Spleen (tissue), 11 donors: ENCODE measurements around the gene TAGAP. TPM values are rescaled to one million over a fixed set of nuclear protein-coding genes. Genes with fewer than 3 reads are reported as not detected.

Source experiments
- DNase-seq: peaks from one replicate; pipeline ENCODE4 v3.0.0-alpha.2; 2020
- H3K27ac ChIP-seq, 8 donors: fragments of 200-600 bp; sonication (generic) in 7 of 8; 1 replicate in 4 of 8; 2 replicates in 4 of 8; pipeline versions ENCODE4 v1.5.0 to v1.8.0; 2016 to 2021; ENCODE audit warnings: inconsistent platforms in 4 of 8, mild to moderate bottlenecking in 4 of 8, moderate library complexity in 1 of 8
- H3K27me3 ChIP-seq, 7 donors: fragments of 200-600 bp; sonication (generic) in 6 of 7; replicated peaks in 1 of 7; 1 replicate in 4 of 7; 2 replicates in 3 of 7; pipeline versions ENCODE4 v1.5.0 to v1.8.0; 2016 to 2021; ENCODE audit warnings: inconsistent platforms in 3 of 7, mild to moderate bottlenecking in 1 of 7
- H3K36me3 ChIP-seq, 6 donors: fragments of 200-600 bp; sonication (generic) in 5 of 6; 1 replicate in 4 of 6; 2 replicates in 2 of 6; pipeline versions ENCODE4 v1.5.0 to v1.8.0; 2016 to 2021; ENCODE audit warnings: inconsistent platforms in 2 of 6
- H3K4me1 ChIP-seq, 6 donors: fragments of 200-600 bp; sonication (generic) in 5 of 6; 1 replicate in 3 of 6; 2 replicates in 3 of 6; pipeline versions ENCODE4 v1.5.0 to v1.8.0; 2016 to 2021; ENCODE audit warnings: inconsistent platforms in 3 of 6
- H3K4me3 ChIP-seq, 8 donors: fragments of 200-600 bp; sonication (generic) in 7 of 8; 1 replicate in 4 of 8; 2 replicates in 4 of 8; pipeline versions ENCODE4 v1.5.0 to v1.8.0; 2016 to 2021; ENCODE audit warnings: inconsistent platforms in 4 of 8, mild to moderate bottlenecking in 4 of 8, moderate library complexity in 2 of 8
- H3K9me3 ChIP-seq, 8 donors: fragments of 200-600 bp; sonication (generic) in 7 of 8; 1 replicate in 4 of 8; 2 replicates in 4 of 8; pipeline versions ENCODE4 v1.5.0 to v1.8.0; 2016 to 2021; ENCODE audit warnings: inconsistent platforms in 4 of 8
- CTCF ChIP-seq, 11 experiments: fragments of 200-600 bp in 7 of 11; fragments of 450-650 bp in 4 of 11; sonication (generic) in 4 of 11; IDR thresholded peaks in 8 of 11; conservative IDR thresholded peaks in 3 of 11; 1 replicate in 7 of 11; 2 replicates in 4 of 11; pipeline versions ENCODE4 v1.4.0 to v1.8.0; 2016 to 2021; ENCODE audit warnings: antibody characterized with exemption in 11 of 11, inconsistent platforms in 4 of 11, mild to moderate bottlenecking in 1 of 11
- POLR2A ChIP-seq, 3 donors: fragments of 450-650 bp; IDR thresholded peaks; one replicate each; pipeline ENCODE4 v1.5.1; 2017; ENCODE audit warnings: antibody characterized with exemption in 3 of 3, mild to moderate bottlenecking in 1 of 3
- POLR2AphosphoS5 ChIP-seq, 3 donors: sonication (generic); formaldehyde crosslinking; IDR thresholded peaks; one replicate each; pipeline ENCODE4 v1.5.1; 2017; ENCODE audit warnings: antibody characterized with exemption in 3 of 3
- WGBS, 5 donors: extraction: QIAGEN DNeasy Blood & Tissue Kit in 3 of 5; methylation state at CpG; one replicate each; pipeline versions ENCODE4 v1.1.5 to v1.1.7; 2013 to 2018; 5-methylcytosine and 5-hydroxymethylcytosine counted together
- intact Hi-C: fragments of 100-400 bp; cut with DNase I; formaldehyde crosslinking; loops from one replicate; pipeline ENCODE4 v1.15.0; 2023; ENCODE audit warnings: low total_unique reads
- polyA plus RNA-seq, 3 donors: library from polyadenylated mRNA; stranded (reverse); fragments of 200-250 nt; gene quantifications; one replicate each; pipeline ENCODE4 v1.2.1, GENCODE V29; 2013
- total RNA-seq, 7 donors: library from RNA; depleted of rRNA in 3 of 7; stranded (reverse); fragments of >200 nt in 3 of 7; fragmentation: NEBNext Ultra II Directional in 4 of 7; extraction: Animal tissue kit (Norgen Biotek cat#: 25700) in 4 of 7; gene quantifications; one replicate each; pipeline versions ENCODE4 v1.1.0 to v1.2.1, GENCODE V29; 2016 to 2021
- donor health status: healthy with polysubstance abuse.
- donor health status: DM: no; HTN: no; CAD: no; lungs with moderate emphysema.
- donor health status: DM: no; HTN: no; CAD: no.
- donor health status: Bipolar disorder and iron deficiency.
- donor health status: healthy.
- donor health status: DM: no; HTN: no; CAD: no.
- donor health status: DM: yes; HTN: yes; CAD: no.

The TAGAP gene
- total and polyA plus RNA-seq, 10 donors = 13.6 to 63.9 (median 44.2) TPM

GRCh38 chr6:159067334-159067733 lies 22.5 kb upstream of the TAGAP start:
- H3K4me1 ChIP-seq = peaks cover 10 to 72% (median 43%) of the 10 kb centered on the region in 6 donors
- intact Hi-C loops = no loop called here
- DNase-seq = peak; percentile 85
- H3K9me3 ChIP-seq = no peaks in the 10 kb centered on the region
- H3K27me3 ChIP-seq = no peaks in the 10 kb centered on the region
- peak overlapping the region in 1 of 8 donors; percentile 10 for H3K4me3 ChIP-seq
- H3K36me3 ChIP-seq = no peaks in the 10 kb centered on the region
- 49 to 79% (median 59%) methylated on average over 12 of the region's 12 CpGs for WGBS, 5 donors
- TF ChIP-seq POLR2A (IDR thresholded peaks at IDR 0.05) (no peak), POLR2AphosphoS5 (IDR thresholded peaks at IDR 0.05) (peak in 1 of 3 donors; percentile 60)
- H3K27ac ChIP-seq = peak overlapping the region in 6 of 8 donors; percentile 34 to 93 (median 60)

- H3K4me3 ChIP-seq = no peak overlapping the region
- H3K9me3 ChIP-seq = no peaks in the 10 kb centered on the region
- H3K4me1 ChIP-seq = peaks cover 10 to 81% (median 52%) of the 10 kb centered on the region in 6 donors
- no peak for TF ChIP-seq CTCF (IDR thresholded peaks at IDR 0.05 in 8 of 11, conservative IDR thresholded peaks at IDR 0.05 in 3 of 11)
- TF ChIP-seq POLR2A (IDR thresholded peaks at IDR 0.05) = no peak
- TF ChIP-seq POLR2AphosphoS5 (IDR thresholded peaks at IDR 0.05) = no peak
- peak overlapping the region in 4 of 8 donors; percentile 27 to 95 (median 92) for H3K27ac ChIP-seq
- H3K27me3 ChIP-seq = no peaks in the 10 kb centered on the region
- no peak for DNase-seq
- intact Hi-C loops = no loop called here
- no peaks in the 10 kb centered on the region for H3K36me3 ChIP-seq
- WGBS, 5 donors = 72 to 92% (median 82%) methylated on average over 3 of the region's 3 CpGs
These were observed 21.7 kb upstream of the TAGAP start for GRCh38 chr6:159066483-159066882.

GRCh38 chr6:159065759-159066329 lies 21.1 kb upstream of the TAGAP start:
- intact Hi-C loops = no loop called here
- 70 to 89% (median 75%) methylated on average over 3 of the region's 3 CpGs for WGBS, 5 donors
- Histone ChIP-seq H3K4me3 (no peak overlapping the region), H3K27me3 (no peaks in the 10 kb centered on the region), H3K27ac (peak overlapping the region in 5 of 8 donors; percentile 27 to 95 (median 92)), H3K9me3 (no peaks in the 10 kb centered on the region), H3K36me3 (no peaks in the 10 kb centered on the region), H3K4me1 (peaks cover 10 to 87% (median 55%) of the 10 kb centered on the region in 6 donors)
- no peak for DNase-seq
- TF ChIP-seq POLR2AphosphoS5 (IDR thresholded peaks at IDR 0.05) (no peak), POLR2A (IDR thresholded peaks at IDR 0.05) (no peak), CTCF (IDR thresholded peaks at IDR 0.05 in 8 of 11, conservative IDR thresholded peaks at IDR 0.05 in 3 of 11) (no peak)

- Histone ChIP-seq H3K4me3 (no peak overlapping the region), H3K9me3 (no peaks in the 10 kb centered on the region), H3K36me3 (no peaks in the 10 kb centered on the region), H3K27me3 (no peaks in the 10 kb centered on the region), H3K27ac (peak overlapping the region in 6 of 8 donors; percentile 88 to 95 (median 92)), H3K4me1 (peaks cover 10 to 87% (median 55%) of the 10 kb centered on the region in 6 donors)
- 87 to 94% (median 92%) methylated on average over 6 of the region's 6 CpGs for WGBS, 5 donors
- intact Hi-C loops = no loop called here
- no peak for DNase-seq
- TF ChIP-seq CTCF (IDR thresholded peaks at IDR 0.05 in 8 of 11, conservative IDR thresholded peaks at IDR 0.05 in 3 of 11) (no peak), POLR2A (IDR thresholded peaks at IDR 0.05) (no peak), POLR2AphosphoS5 (IDR thresholded peaks at IDR 0.05) (no peak)
These were observed 20.3 kb upstream of the TAGAP start for GRCh38 chr6:159065091-159065490.
